ENCODE data around the gene MMEL1. TPM values are rescaled to one million over a fixed set of nuclear protein-coding genes. Genes with fewer than 3 reads are reported as not detected.
"Not testable (repeated sequence)": the region's sequence is repeated elsewhere in the genome, so short reads cannot be mapped to it uniquely, and the experiment has no call there.

The MMEL1 gene
- 2.2 to 4.5 TPM (median 3.4 TPM) in 3 replicates for total RNA-seq

GRCh38 chr1:2632561-2633361 lies at the start of gene MMEL1:
Gene MMEL1, minus strand, starts transcription at chr1:2633016. Its CDS starts 3,532 bp downstream, at chr1:2629484.
- Mint-ChIP-seq H3K27me3 (ENCODE audit: low read depth) (peaks cover 47% of the 10 kb centered on the region), H3K27ac (no peak within 1 kb of the TSS), H3K4me3 (no peak within 1 kb of the TSS), H3K4me1 (no peaks in the 10 kb centered on the region), H3K36me3 (no peaks in the 10 kb centered on the region), H3K9me3 (peaks cover 16% of the 10 kb centered on the region)
- DNase-seq (ENCODE audit: low spot score in 2 of 2, unreplicated experiment in 2 of 2) = no peak
- TF ChIP-seq CTCF (IDR thresholded peaks at IDR 0.05; ENCODE audit: unreplicated experiment) = no peak

DNA sequence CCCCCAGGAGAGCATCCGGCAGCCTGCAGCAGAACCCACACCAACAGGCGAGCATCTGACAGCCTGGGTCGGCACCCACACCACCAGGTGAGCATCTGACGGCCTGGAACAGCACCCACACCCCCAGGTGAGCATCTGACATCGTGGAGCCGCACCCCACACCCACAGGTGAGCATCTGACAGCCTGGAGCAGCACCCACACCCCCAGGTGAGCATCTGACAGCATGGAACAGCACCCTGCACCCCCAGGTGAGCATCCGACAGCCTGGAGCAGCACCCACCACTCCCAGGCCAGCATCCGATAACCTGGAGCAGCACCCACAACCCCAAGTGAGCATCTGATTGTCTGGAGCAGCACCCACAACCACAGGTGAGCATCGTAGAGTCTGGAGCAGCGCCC lies 43.9 kb upstream of the MMEL1 start:
- not testable (repeated sequence) for H3K9me3 Mint-ChIP-seq; H3K27me3 Mint-ChIP-seq (ENCODE audit: low read depth); H3K27ac Mint-ChIP-seq; DNase-seq (ENCODE audit: low spot score in 2 of 2, unreplicated experiment in 2 of 2); H3K4me3 Mint-ChIP-seq; H3K36me3 Mint-ChIP-seq; H3K4me1 Mint-ChIP-seq

- not testable (repeated sequence) for H3K4me3 Mint-ChIP-seq; H3K27ac Mint-ChIP-seq; H3K4me1 Mint-ChIP-seq; H3K27me3 Mint-ChIP-seq (ENCODE audit: low read depth); H3K9me3 Mint-ChIP-seq; H3K36me3 Mint-ChIP-seq
- peak in 1 of 2 experiments; percentile 51 for DNase-seq (ENCODE audit: low spot score in 2 of 2, unreplicated experiment in 2 of 2)
Measured at GRCh38 chr1:2671656-2672055, 38.8 kb upstream of the MMEL1 start.

DNA sequence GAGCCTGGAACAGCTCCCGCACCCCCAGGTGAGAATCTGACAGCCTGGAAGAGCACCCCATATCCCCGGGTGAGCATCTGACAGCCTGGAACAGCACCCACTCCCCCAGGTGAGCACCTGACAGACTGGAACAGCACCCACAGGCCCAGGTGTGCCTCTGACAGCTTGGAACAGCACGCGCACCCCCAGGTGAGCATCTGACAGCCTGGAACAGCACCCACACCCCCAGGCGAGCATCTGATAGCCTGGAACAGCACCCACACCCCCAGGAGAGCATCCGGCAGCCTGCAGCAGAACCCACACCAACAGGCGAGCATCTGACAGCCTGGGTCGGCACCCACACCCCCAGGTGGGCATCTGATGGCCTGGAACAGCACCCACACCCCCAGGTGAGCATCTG lies 27.0 kb upstream of the MMEL1 start:
- not testable (repeated sequence) for H3K27me3 Mint-ChIP-seq (ENCODE audit: low read depth); H3K4me1 Mint-ChIP-seq; H3K36me3 Mint-ChIP-seq; H3K9me3 Mint-ChIP-seq; H3K27ac Mint-ChIP-seq; H3K4me3 Mint-ChIP-seq
- DNase-seq (ENCODE audit: low spot score in 2 of 2, unreplicated experiment in 2 of 2) = peak in 1 of 2 experiments; percentile 73

- not testable (repeated sequence) for H3K36me3 Mint-ChIP-seq; H3K27me3 Mint-ChIP-seq (ENCODE audit: low read depth); DNase-seq (ENCODE audit: low spot score in 2 of 2, unreplicated experiment in 2 of 2); H3K4me3 Mint-ChIP-seq; H3K4me1 Mint-ChIP-seq; H3K27ac Mint-ChIP-seq
- peaks cover 17% of the 10 kb centered on the region for H3K9me3 Mint-ChIP-seq
Measured at GRCh38 chr1:2657909-2658308, 25.1 kb upstream of the MMEL1 start.

- H3K9me3 Mint-ChIP-seq = peaks cover 19% of the 10 kb centered on the region
- DNase-seq (ENCODE audit: low spot score in 2 of 2, unreplicated experiment in 2 of 2) = peak; percentile 59 to 68
Measured at GRCh38 chr1:2657124-2657523, 24.3 kb upstream of the MMEL1 start.

DNA sequence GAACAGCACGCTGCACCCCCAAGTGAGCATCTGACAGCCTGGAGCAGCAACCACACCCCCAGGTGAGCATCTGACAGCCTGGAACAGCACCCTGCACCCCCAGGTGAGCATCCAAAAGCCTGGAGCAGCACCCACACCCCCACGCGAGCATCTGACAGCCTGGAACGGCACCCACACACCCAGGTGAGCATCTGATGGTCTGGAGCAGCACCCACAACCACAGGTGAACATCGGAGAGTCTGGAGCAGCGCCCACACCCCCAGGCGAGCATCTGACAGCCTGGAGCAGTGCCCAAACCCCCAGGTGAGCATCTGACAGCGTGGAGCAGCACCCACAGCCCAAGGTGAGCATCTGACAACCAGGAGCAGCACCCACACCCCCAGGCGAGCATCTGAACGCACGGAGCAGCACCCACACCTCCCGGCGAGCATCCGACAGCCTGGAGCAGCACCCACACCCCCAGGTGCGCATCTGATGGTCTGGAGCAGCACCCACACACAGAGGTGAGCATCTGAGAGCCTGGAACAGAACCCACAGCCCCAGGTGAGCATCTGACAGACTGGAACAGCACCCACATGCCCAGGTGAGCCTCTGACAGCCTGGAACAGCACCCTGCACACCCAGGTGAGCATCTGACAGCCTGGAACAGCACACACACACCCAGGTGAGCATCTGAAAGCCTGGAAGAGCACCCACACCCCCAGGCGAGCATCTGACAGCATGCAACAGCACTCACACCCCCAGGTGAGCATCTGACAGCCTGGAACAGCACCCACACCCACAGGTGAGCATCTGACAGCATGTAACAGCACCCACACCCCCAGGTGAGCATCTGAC lies 23.0 kb upstream of the MMEL1 start:
- H3K27me3 Mint-ChIP-seq (ENCODE audit: low read depth); H3K4me3 Mint-ChIP-seq; DNase-seq (ENCODE audit: low spot score in 2 of 2, unreplicated experiment in 2 of 2); H3K4me1 Mint-ChIP-seq; H3K27ac Mint-ChIP-seq; H3K36me3 Mint-ChIP-seq: not testable (repeated sequence)
- H3K9me3 Mint-ChIP-seq = peaks cover 20% of the 10 kb centered on the region

More at GRCh38 chr1:2657124-2657523, 24.3 kb upstream of the MMEL1 start:
- not testable (repeated sequence) for H3K36me3 Mint-ChIP-seq; H3K27ac Mint-ChIP-seq; H3K4me1 Mint-ChIP-seq; H3K4me3 Mint-ChIP-seq; H3K27me3 Mint-ChIP-seq (ENCODE audit: low read depth)

DNA sequence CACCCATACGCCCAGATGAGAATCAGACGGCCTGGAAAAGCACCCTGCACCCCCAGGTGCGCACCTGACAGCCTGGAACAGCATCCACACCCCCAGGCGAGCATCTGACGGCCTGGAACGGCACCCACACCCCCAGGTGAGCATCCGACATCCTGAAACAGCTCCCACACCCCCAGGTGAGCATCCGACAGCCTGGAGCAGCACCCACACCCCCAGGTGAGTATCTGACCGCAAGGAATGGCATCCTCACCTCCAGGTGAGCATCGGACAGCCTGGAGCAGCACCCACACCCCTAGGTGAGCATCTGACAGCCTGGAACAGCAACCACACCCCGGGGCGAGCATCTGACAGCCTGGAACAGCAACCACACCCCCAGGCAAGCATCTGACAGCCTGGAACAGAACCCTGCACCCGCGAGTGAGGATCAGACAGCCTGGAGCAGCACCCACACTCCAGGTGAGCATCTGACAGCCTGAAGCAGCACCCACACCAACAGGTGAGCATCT lies 21.7 kb upstream of the MMEL1 start:
- H3K36me3 Mint-ChIP-seq, H3K4me3 Mint-ChIP-seq: not testable (repeated sequence)
- H3K9me3 Mint-ChIP-seq = peaks cover 20% of the 10 kb centered on the region

DNA sequence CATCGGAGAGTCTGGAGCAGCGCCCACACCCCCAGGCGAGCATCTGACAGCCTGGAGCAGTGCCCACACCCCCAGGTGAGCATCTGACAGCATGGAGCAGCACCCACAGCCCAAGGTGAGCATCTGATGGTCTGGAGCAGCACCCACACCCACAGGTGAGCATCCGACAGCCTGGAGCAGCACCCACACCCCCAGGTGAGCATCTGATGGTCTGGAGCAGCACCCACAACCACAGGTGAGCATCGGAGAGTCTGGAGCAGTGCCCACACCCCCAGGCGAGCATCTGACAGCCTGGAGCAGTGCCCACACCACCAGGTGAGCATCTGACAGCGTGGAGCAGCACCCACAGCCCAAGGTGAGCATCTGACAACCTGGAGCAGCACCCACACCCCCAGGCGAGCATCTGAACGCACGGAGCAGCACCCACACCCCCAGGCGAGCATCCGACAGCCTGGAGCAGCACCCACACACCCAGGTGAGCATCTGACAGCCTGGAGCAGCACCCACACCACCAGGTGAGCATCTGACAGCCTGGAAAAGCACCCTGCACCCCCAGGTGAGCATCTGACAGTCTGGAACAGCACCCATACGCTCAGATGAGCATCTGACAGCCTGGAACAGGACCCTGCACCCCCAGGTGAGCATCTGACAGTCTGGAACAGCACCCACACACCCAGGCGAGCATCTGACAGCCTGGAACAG lies 21.1 kb upstream of the MMEL1 start:
- peaks cover 24% of the 10 kb centered on the region for H3K9me3 Mint-ChIP-seq
- DNase-seq (ENCODE audit: low spot score in 2 of 2, unreplicated experiment in 2 of 2); H3K27ac Mint-ChIP-seq; H3K27me3 Mint-ChIP-seq (ENCODE audit: low read depth); H3K36me3 Mint-ChIP-seq; H3K4me3 Mint-ChIP-seq; H3K4me1 Mint-ChIP-seq: not testable (repeated sequence)

More for the DNA sequence above, 21.7 kb upstream of the MMEL1 start:
- not testable (repeated sequence) for H3K27ac Mint-ChIP-seq; H3K4me1 Mint-ChIP-seq; H3K27me3 Mint-ChIP-seq (ENCODE audit: low read depth); DNase-seq (ENCODE audit: low spot score in 2 of 2, unreplicated experiment in 2 of 2)

DNA sequence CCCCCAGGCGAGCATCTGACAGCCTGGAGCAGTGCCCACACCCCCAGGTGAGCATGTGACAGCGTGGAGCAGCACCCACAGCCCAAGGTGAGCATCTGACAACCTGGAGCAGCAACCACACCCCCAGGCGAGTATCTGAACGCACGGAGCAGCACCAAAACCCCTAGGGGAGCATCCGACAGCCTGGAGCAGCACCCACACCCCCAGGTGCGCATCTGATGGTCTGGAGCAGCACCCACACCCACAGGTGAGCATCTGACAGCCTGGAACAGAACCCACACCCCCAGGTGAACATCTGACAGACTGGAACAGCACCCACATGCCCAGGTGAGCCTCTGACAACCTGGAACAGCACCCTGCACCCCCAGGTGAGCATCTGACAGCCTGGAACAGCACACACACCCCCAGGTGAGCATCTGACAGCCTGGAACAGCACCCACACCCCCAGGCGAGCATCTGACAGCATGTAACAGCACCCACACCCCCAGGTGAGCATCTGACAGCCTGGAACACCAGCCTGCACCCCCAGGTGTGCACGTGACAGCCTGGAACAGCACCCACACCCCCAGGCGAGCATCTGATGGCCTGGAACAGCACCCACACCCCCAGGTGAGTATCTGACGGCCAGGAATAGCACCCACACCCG lies 20.2 kb upstream of the MMEL1 start:
- not testable (repeated sequence) for H3K27ac Mint-ChIP-seq; H3K27me3 Mint-ChIP-seq (ENCODE audit: low read depth); DNase-seq (ENCODE audit: low spot score in 2 of 2, unreplicated experiment in 2 of 2); H3K4me3 Mint-ChIP-seq; H3K36me3 Mint-ChIP-seq; H3K4me1 Mint-ChIP-seq
- peaks cover 26% of the 10 kb centered on the region for H3K9me3 Mint-ChIP-seq

DNA sequence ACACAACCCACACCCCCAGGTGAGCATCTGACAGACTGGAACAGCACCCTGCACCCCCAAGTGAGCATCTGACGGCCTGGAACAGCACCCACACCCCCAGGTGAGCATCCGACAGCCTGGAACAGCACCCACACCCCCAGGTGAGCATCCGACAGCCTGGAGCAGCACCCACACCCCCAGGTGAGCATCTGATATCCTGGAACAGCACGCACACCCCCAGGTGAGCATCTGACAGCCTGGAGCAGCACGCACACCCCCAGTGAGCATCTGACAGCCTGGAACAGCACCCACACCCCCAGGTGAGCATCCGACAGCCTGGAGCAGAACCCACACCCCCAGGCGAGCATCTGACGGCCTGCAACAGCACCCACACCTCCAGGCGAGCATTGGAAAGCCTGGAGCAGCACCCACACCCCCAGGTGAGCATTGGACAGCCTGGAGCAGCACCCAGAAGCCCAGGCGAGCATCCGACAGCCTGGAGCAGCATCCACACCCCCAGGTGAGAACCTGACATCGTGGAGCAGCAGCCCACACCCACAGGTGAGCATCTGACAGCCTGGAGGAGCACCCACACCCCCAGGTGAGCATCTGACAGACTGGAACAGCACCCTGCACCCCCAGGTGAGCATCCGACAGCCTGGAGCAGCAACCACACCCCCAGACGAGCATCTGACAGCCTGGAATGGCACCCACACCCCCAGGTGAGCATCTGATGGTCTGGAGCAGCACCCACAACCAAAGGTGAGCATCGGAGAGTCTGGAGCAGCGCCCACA lies 19.5 kb upstream of the MMEL1 start:
- peaks cover 31% of the 10 kb centered on the region for H3K9me3 Mint-ChIP-seq

More for the DNA sequence above, 19.5 kb upstream of the MMEL1 start:
- not testable (repeated sequence) for DNase-seq (ENCODE audit: low spot score in 2 of 2, unreplicated experiment in 2 of 2); H3K27me3 Mint-ChIP-seq (ENCODE audit: low read depth); H3K4me3 Mint-ChIP-seq; H3K4me1 Mint-ChIP-seq; H3K27ac Mint-ChIP-seq
- H3K36me3 Mint-ChIP-seq = peaks cover 14% of the 10 kb centered on the region
